ENCODE data around the gene HES5.

HES5 gene

GRCh38 chr1:2486558-2486957 lies 43.5 kb downstream of the HES5 start:
- Mint-ChIP-seq H3K36me3 (ENCODE audit: insufficient read depth) (no peaks in the 10 kb centered on the region), H3K4me1 (ENCODE audit: low read depth in 2 of 2) (peaks cover 4 to 6% of the 10 kb centered on the region in 2 donors), H3K4me3 (no peak overlapping the region), H3K27me3 (no peaks in the 10 kb centered on the region), H3K27ac (no peak overlapping the region), H3K9me3 (peaks cover 0 to 16% of the 10 kb centered on the region in 2 donors)
- ATAC-seq (replicated peaks): no peak
- no peak for DNase-seq

- H3K9me3 Mint-ChIP-seq: peaks cover 0 to 16% of the 10 kb centered on the region in 2 donors
- H3K4me3 Mint-ChIP-seq: no peak overlapping the region
- ATAC-seq (replicated peaks) (no peak), DNase-seq (no peak)
- no peaks in the 10 kb centered on the region for H3K27me3 Mint-ChIP-seq
- no peaks in the 10 kb centered on the region for H3K36me3 Mint-ChIP-seq (ENCODE audit: insufficient read depth)
- H3K27ac Mint-ChIP-seq: no peak overlapping the region
- peaks cover 4 to 6% of the 10 kb centered on the region in 2 donors for H3K4me1 Mint-ChIP-seq (ENCODE audit: low read depth in 2 of 2)
These were observed 44.0 kb downstream of the HES5 start for GRCh38 chr1:2486041-2486440.

DNA sequence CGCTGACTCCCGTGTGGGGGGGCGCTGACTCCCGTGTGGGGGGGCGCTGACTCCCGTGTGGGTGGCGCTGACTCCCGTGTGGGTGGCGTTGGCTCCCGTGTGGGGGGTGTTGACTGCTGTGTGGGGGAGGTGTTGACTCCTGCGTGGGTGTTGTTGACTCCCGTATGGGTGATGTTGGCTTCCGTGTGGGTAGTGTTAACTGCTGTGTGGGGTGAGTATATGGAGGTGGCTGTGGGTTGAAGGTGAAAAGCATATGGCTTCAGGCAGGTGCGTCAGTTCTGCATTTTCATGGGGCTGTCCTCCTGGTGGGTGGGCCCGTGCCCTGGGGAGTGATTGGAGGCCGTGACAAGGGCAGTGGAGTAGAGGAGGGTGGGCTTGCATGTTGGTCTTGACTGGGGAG lies 46.1 kb downstream of the HES5 start:
- ATAC-seq (replicated peaks): peak; percentile 66

GRCh38 chr1:2483026-2483425 lies 47.0 kb downstream of the HES5 start:
- peaks cover 0 to 4% of the 10 kb centered on the region in 2 donors for H3K9me3 Mint-ChIP-seq
- peaks cover 4 to 6% of the 10 kb centered on the region in 2 donors for H3K4me1 Mint-ChIP-seq (ENCODE audit: low read depth in 2 of 2)
- DNase-seq (no peak), ATAC-seq (replicated peaks) (no peak)
- no peaks in the 10 kb centered on the region for H3K36me3 Mint-ChIP-seq (ENCODE audit: insufficient read depth)
- no peaks in the 10 kb centered on the region for H3K27me3 Mint-ChIP-seq
- H3K27ac Mint-ChIP-seq: no peak overlapping the region
- H3K4me3 Mint-ChIP-seq: no peak overlapping the region

More for the DNA sequence above, 46.1 kb downstream of the HES5 start:
- Mint-ChIP-seq H3K27ac (peak overlapping the region in 1 of 2 donors; percentile 5), H3K27me3 (no peaks in the 10 kb centered on the region), H3K9me3 (peaks cover 0 to 14% of the 10 kb centered on the region in 2 donors), H3K4me1 (ENCODE audit: low read depth in 2 of 2) (peaks cover 4 to 6% of the 10 kb centered on the region in 2 donors), H3K36me3 (ENCODE audit: insufficient read depth) (no peaks in the 10 kb centered on the region), H3K4me3 (peak overlapping the region in 1 of 2 donors; percentile 21)
- no peak for DNase-seq

DNA sequence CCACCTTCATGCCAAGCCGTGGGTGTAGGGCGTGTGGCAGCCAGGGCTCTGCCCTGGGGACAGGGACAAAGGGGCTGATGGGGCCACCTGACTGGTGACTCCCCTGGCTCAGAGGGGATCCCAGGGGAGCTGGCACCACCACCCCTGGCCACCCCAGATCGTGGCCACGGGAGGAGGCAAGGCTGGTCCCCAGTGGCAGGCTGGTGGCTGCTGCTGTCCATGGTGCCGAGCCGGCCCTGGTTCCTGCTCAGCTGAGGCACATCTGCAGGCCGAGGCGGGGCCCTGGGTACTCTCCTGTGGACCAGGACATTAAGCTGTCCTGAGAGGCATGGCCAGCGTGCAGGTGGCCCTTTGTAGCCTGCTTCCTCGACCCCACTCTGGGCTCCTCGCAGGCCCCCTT lies 47.5 kb downstream of the HES5 start:
- no peak for DNase-seq

GRCh38 chr1:2481885-2482284 lies 48.2 kb downstream of the HES5 start:
- no peak overlapping the region for H3K4me3 Mint-ChIP-seq
- ATAC-seq (replicated peaks) (no peak), DNase-seq (no peak)
- H3K36me3 Mint-ChIP-seq (ENCODE audit: insufficient read depth): no peaks in the 10 kb centered on the region
- H3K27ac Mint-ChIP-seq: no peak overlapping the region
- H3K27me3 Mint-ChIP-seq: no peaks in the 10 kb centered on the region
- peaks cover 4 to 6% of the 10 kb centered on the region in 2 donors for H3K4me1 Mint-ChIP-seq (ENCODE audit: low read depth in 2 of 2)
- no peaks in the 10 kb centered on the region for H3K9me3 Mint-ChIP-seq

More for the DNA sequence above, 47.5 kb downstream of the HES5 start:
- no peak overlapping the region for H3K27ac Mint-ChIP-seq
- peaks cover 4 to 6% of the 10 kb centered on the region in 2 donors for H3K4me1 Mint-ChIP-seq (ENCODE audit: low read depth in 2 of 2)
- no peaks in the 10 kb centered on the region for H3K36me3 Mint-ChIP-seq (ENCODE audit: insufficient read depth)
- H3K27me3 Mint-ChIP-seq: no peaks in the 10 kb centered on the region
- H3K4me3 Mint-ChIP-seq: no peak overlapping the region
- ATAC-seq (replicated peaks): no peak
- H3K9me3 Mint-ChIP-seq: peaks cover 0 to under 1% of the 10 kb centered on the region in 2 donors

- Mint-ChIP-seq H3K27ac (no peak overlapping the region), H3K27me3 (no peaks in the 10 kb centered on the region)
These were observed 49.1 kb downstream of the HES5 start for GRCh38 chr1:2480986-2481364.

GRCh38 chr1:2480236-2480985 lies 49.7 kb downstream of the HES5 start:
- Mint-ChIP-seq H3K4me1 (ENCODE audit: low read depth in 2 of 2) (peaks cover 4 to 6% of the 10 kb centered on the region in 2 donors), H3K27me3 (no peaks in the 10 kb centered on the region), H3K27ac (no peak overlapping the region), H3K4me3 (no peak overlapping the region), H3K9me3 (no peaks in the 10 kb centered on the region), H3K36me3 (ENCODE audit: insufficient read depth) (no peaks in the 10 kb centered on the region)
- DNase-seq: no peak
- ATAC-seq (replicated peaks): no peak

More at GRCh38 chr1:2480986-2481364, 49.1 kb downstream of the HES5 start:
- peaks cover 4 to 6% of the 10 kb centered on the region in 2 donors for H3K4me1 Mint-ChIP-seq (ENCODE audit: low read depth in 2 of 2)
- H3K4me3 Mint-ChIP-seq: no peak overlapping the region
- DNase-seq (no peak), ATAC-seq (replicated peaks) (no peak)
- H3K9me3 Mint-ChIP-seq: no peaks in the 10 kb centered on the region
- H3K36me3 Mint-ChIP-seq (ENCODE audit: insufficient read depth): no peaks in the 10 kb centered on the region

- H3K27ac Mint-ChIP-seq: no peak overlapping the region
- no peaks in the 10 kb centered on the region for H3K36me3 Mint-ChIP-seq (ENCODE audit: insufficient read depth)
- ATAC-seq (replicated peaks): no peak
- no peak overlapping the region for H3K4me3 Mint-ChIP-seq
- no peak for DNase-seq
- H3K27me3 Mint-ChIP-seq: no peaks in the 10 kb centered on the region
- peaks cover 4 to 6% of the 10 kb centered on the region in 2 donors for H3K4me1 Mint-ChIP-seq (ENCODE audit: low read depth in 2 of 2)
- no peaks in the 10 kb centered on the region for H3K9me3 Mint-ChIP-seq
These were observed 50.4 kb downstream of the HES5 start for GRCh38 chr1:2479618-2480017.

GRCh38 chr1:2479186-2479585 lies 50.9 kb downstream of the HES5 start:
- DNase-seq (no peak), ATAC-seq (replicated peaks) (no peak)
- Mint-ChIP-seq H3K4me1 (ENCODE audit: low read depth in 2 of 2) (peaks cover 3 to 4% of the 10 kb centered on the region in 2 donors), H3K27me3 (no peaks in the 10 kb centered on the region), H3K27ac (no peak overlapping the region), H3K4me3 (no peak overlapping the region), H3K36me3 (ENCODE audit: insufficient read depth) (no peaks in the 10 kb centered on the region), H3K9me3 (no peaks in the 10 kb centered on the region)

Measured in effector memory CD8-positive, alpha-beta T cell (primary cell).